ENCODE results near the gene MS4A5. TPM values are rescaled to one million over a fixed set of nuclear protein-coding genes. Genes with fewer than 3 reads are reported as not detected.

The MS4A5 gene
- total RNA-seq, 3 donors from 2014 or later: not detected

DNA sequence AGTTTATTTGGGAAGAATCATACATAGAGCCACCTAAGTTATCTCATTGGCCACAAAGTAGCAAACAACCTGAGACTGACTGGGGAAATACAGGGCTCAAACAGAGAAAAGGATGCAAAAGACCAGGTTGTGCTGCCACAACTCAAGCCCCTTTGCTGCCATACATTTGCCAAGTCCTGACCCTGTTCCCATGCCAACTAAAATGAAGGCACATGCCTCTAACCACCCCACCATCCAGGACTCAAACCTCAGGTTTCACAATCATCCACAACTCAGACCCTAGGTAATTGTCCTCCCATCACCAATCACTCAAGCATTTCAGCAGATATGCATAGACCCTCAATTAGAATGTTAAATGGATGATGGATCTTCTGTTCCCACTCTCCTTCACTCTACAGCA is 24.8 kb downstream of the MS4A5 start:
- no peaks in the 10 kb centered on the region for H3K4me1 ChIP-seq (ENCODE audit: low read depth)
- TF ChIP-seq, protein P1, sequence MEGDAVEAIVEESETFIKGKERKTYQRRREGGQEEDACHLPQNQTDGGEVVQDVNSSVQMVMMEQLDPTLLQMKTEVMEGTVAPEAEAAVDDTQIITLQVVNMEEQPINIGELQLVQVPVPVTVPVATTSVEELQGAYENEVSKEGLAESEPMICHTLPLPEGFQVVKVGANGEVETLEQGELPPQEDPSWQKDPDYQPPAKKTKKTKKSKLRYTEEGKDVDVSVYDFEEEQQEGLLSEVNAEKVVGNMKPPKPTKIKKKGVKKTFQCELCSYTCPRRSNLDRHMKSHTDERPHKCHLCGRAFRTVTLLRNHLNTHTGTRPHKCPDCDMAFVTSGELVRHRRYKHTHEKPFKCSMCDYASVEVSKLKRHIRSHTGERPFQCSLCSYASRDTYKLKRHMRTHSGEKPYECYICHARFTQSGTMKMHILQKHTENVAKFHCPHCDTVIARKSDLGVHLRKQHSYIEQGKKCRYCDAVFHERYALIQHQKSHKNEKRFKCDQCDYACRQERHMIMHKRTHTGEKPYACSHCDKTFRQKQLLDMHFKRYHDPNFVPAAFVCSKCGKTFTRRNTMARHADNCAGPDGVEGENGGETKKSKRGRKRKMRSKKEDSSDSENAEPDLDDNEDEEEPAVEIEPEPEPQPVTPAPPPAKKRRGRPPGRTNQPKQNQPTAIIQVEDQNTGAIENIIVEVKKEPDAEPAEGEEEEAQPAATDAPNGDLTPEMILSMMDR (IDR thresholded peaks at IDR 0.05): no peak
- intact Hi-C loops (cut with DNase I, micrococcal nuclease): no loop called here
- ATAC-seq (no peak), DNase-seq (no peak)
- no peaks in the 10 kb centered on the region for H3K36me3 ChIP-seq (ENCODE audit: low read depth)
- H3K4me3 ChIP-seq: no peak overlapping the region
- H3K9me3 ChIP-seq: no peaks in the 10 kb centered on the region

DNA sequence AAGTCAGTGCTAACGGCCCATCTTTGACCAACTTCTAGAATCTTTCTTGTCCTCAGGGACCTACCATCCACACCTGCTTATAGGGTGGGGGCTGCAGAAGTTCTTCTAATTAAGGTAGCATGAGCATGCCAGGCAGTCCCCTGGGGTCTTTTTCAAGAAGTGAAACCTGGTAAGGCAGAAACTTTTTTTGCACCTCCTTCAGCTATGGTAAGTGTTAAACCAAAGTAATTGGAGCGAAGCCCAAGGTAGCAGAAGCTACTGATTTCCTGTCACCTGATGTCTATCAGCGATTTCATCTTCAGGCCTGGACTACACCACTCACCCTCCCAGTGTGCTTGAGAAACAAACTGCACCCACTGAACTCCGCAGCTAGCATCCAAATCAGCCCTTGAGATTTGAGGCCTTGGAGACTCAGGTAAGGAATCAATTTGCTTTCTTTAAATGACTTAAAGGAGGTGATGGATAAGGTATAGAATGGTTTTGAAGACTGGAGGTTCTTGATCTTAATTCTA is 26.2 kb downstream of the MS4A5 start, which contains the start of gene MS4A1:
TSS of gene MS4A1 (plus strand) at position 317 of the 512 bp plus-strand sequence. CDS start 6,528 bp downstream, outside the sequence.
- Histone ChIP-seq H3K4me3 (no peak within 1 kb of the TSS), H3K4me1 (ENCODE audit: low read depth) (no peaks in the 10 kb centered on the region)
- peak; percentile 78 for ATAC-seq

DNA sequence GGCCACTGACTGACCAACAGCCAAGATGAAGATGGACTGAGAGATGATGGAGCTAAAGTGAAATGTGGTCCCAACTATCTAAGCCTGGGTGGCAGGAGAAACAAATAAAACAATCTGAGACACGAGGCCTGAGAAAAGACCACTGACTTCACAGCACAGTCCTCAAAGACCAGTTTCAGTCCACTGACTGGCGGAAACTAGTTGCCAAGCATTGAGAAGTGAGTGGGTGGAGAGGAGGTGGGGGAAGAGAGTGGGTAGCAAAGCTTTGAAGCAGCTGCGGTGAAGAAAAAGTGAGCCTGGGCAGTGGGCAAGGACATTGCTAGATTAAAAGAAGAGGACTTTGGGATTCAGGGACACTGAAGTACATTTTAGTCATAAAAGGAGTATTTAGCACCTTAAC is 28.2 kb downstream of the MS4A5 start:
- no peak overlapping the region for H3K4me3 ChIP-seq
- DNase-seq (no peak), ATAC-seq (peak; percentile 41)
- intact Hi-C loops (cut with DNase I, micrococcal nuclease): no loop called here
- no peaks in the 10 kb centered on the region for H3K9me3 ChIP-seq
- TF ChIP-seq, protein P1 (IDR thresholded peaks at IDR 0.05): no peak
- H3K36me3 ChIP-seq (ENCODE audit: low read depth): no peaks in the 10 kb centered on the region
- no peaks in the 10 kb centered on the region for H3K4me1 ChIP-seq (ENCODE audit: low read depth)

More for the DNA sequence above, 26.2 kb downstream of the MS4A5 start, which contains the start of gene MS4A1:
- no peak for DNase-seq
- Histone ChIP-seq H3K36me3 (ENCODE audit: low read depth) (no peaks in the 10 kb centered on the region), H3K9me3 (no peaks in the 10 kb centered on the region)
- intact Hi-C loops (cut with DNase I, micrococcal nuclease): no loop called here
- TF ChIP-seq, protein P1 (IDR thresholded peaks at IDR 0.05): no peak

DNA sequence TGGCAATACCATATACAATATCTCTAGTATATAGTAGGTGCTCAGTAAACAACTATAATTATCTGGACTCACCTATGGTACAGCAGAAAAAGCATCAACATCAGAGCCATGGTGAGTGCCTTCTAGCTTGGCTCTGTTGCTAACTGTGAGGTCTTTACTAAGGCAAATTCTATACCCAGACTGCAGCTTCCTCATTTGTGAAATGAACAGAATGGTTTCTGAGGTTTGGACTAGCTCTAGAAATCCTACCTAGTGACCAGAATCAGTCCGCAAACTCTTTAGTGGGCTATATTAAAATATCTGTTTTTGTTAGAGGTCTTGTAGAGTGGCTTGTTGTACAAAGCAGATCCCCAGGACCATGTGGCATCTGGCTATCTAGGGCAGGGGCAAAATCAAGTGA is 30.0 kb downstream of the MS4A5 start:
- ATAC-seq (no peak), DNase-seq (no peak)
- Histone ChIP-seq H3K9me3 (no peaks in the 10 kb centered on the region), H3K36me3 (ENCODE audit: low read depth) (no peaks in the 10 kb centered on the region), H3K4me1 (ENCODE audit: low read depth) (no peaks in the 10 kb centered on the region), H3K4me3 (no peak overlapping the region)
- intact Hi-C loops (cut with DNase I, micrococcal nuclease): no loop called here
- TF ChIP-seq, protein P1 (IDR thresholded peaks at IDR 0.05): no peak

DNA sequence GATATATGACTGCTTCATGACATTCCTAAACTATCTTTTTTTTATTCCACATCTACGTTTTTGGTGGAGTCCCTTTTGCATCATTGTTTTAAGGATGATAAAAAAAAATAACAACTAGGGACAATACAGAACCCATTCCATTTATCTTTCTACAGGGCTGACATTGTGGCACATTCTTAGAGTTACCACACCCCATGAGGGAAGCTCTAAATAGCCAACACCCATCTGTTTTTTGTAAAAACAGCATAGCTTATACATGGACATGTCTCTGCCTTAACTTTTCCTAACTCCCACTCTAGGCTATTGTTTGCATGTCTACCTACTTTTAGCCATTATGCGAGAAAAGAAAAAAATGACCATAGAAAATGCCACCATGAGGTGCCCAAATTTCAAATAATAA is 39.5 kb downstream of the MS4A5 start:
- DNase-seq: no peak
- Histone ChIP-seq H3K4me3 (no peak overlapping the region), H3K4me1 (ENCODE audit: low read depth) (no peaks in the 10 kb centered on the region), H3K36me3 (ENCODE audit: low read depth) (no peaks in the 10 kb centered on the region), H3K9me3 (no peaks in the 10 kb centered on the region)
- ATAC-seq: no peak
- intact Hi-C loops (cut with DNase I, micrococcal nuclease): no loop called here
- TF ChIP-seq, protein P1 (IDR thresholded peaks at IDR 0.05): no peak

DNA sequence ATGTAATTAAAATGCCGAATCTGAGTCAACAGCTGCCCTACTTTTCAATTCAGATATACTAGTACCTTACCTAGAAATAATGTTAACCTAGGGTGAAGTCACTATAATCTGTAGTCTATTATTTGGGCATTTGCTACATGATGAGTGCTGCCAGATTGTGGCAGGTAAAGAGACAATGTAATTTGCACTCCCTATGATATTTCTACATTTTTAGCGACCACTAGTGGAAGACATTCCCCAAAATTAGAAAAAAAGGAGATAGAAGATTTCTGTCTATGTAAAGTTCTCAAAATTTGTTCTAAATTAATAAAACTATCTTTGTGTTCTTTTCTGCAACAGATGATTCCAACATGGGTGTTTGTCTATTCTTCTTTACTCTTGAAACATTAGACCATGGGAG is 40.4 kb downstream of the MS4A5 start:
- DNase-seq (no peak), ATAC-seq (no peak)
- intact Hi-C loops (cut with DNase I, micrococcal nuclease): no loop called here
- Histone ChIP-seq H3K9me3 (no peaks in the 10 kb centered on the region), H3K36me3 (ENCODE audit: low read depth) (no peaks in the 10 kb centered on the region), H3K4me1 (ENCODE audit: low read depth) (no peaks in the 10 kb centered on the region), H3K4me3 (no peak overlapping the region)
- TF ChIP-seq, protein P1 (IDR thresholded peaks at IDR 0.05): no peak
